Karpas-422 (cell line): ENCODE results near the gene ARMS2. TPM values are rescaled to one million over a fixed set of nuclear protein-coding genes. Genes with fewer than 3 reads are reported as not detected.

Source experiments
- DNase-seq: peaks from one replicate; pipeline ENCODE4 v3.0.0-alpha.2; 2015
- H2AFZ ChIP-seq: fragments of 200-600 bp; sonication (generic); 2 replicates; pipeline ENCODE4 v1.6.1; 2014; ENCODE audit warnings: antibody characterized with exemption, low read length, mixed read lengths
- H3K27ac ChIP-seq: fragments of 200-600 bp; sonication (generic); 2 replicates; pipeline ENCODE4 v1.5.1; 2014; ENCODE audit warnings: mild to moderate bottlenecking, low read length, moderate library complexity
- H3K27me3 ChIP-seq: fragments of 200-600 bp; sonication (generic); 2 replicates; pipeline ENCODE4 v1.6.1; 2014; ENCODE audit warnings: low read length, mixed read lengths
- H3K36me3 ChIP-seq: fragments of 200-600 bp; sonication (generic); 2 replicates; pipeline ENCODE4 v1.6.1; 2014; ENCODE audit warnings: low read length, mixed read lengths; ENCODE audit not compliant: insufficient read depth
- H3K4me1 ChIP-seq: fragments of 200-600 bp; sonication (generic); 2 replicates; pipeline ENCODE4 v1.6.1; 2014; ENCODE audit warnings: mild to moderate bottlenecking, low read length, mixed read lengths
- H3K4me2 ChIP-seq: fragments of 200-600 bp; sonication (generic); 2 replicates; pipeline ENCODE4 v1.6.1; 2014; ENCODE audit warnings: low read length, low read depth, mild to moderate bottlenecking; ENCODE audit not compliant: poor library complexity, severe bottlenecking
- H3K4me3 ChIP-seq: fragments of 200-600 bp; sonication (generic); 2 replicates; pipeline ENCODE4 v1.5.1; 2014; ENCODE audit warnings: mild to moderate bottlenecking, antibody characterized with exemption, low read length, mixed read lengths
- H3K79me2 ChIP-seq: fragments of 200-600 bp; sonication (generic); 2 replicates; pipeline ENCODE4 v1.6.1; 2014; ENCODE audit warnings: mild to moderate bottlenecking, low read length, mixed read lengths
- H3K9ac ChIP-seq: fragments of 200-600 bp; sonication (generic); 2 replicates; pipeline ENCODE4 v1.6.0; 2014; ENCODE audit warnings: low read length
- H3K9me2 ChIP-seq: fragments of 200-600 bp; sonication (generic), shearing (Covaris generic); replicated peaks from 2 replicates; pipeline ENCODE4 v1.6.0; 2014; ENCODE audit warnings: mild to moderate bottlenecking, low read length, moderate library complexity; ENCODE audit not compliant: insufficient read depth
- H3K9me3 ChIP-seq: fragments of 300-700, 200-600 bp; sonication (generic); 2 replicates; pipeline ENCODE4 v1.6.1; 2014; ENCODE audit warnings: low read length, mixed read lengths
- H4K20me1 ChIP-seq: fragments of 200-600 bp; sonication (generic); 2 replicates; pipeline ENCODE4 v1.6.1; 2014; ENCODE audit warnings: mild to moderate bottlenecking, antibody characterized with exemption, low read length, low read depth; ENCODE audit not compliant: insufficient read depth
- small RNA-seq: library from RNA; depleted of rRNA; stranded (forward); fragments of <200 nt; gene quantifications from one replicate; pipeline ENCODE3, GENCODE V24; 2014
- total RNA-seq: library from RNA; depleted of rRNA; stranded (reverse); fragments of >200 nt; shearing (Covaris generic); gene quantifications from 2 replicates; pipeline ENCODE4 v1.2.3, GENCODE V29; 2014; ENCODE audit warnings: low replicate concordance; rRNA removed

Gene ARMS2
- total RNA-seq, 1 experiment from 2014 or later, result not detected

- Histone ChIP-seq H2AFZ (no peak overlapping the region), H4K20me1 (no peaks in the 10 kb centered on the region), H3K79me2 (no peaks in the 10 kb centered on the region), H3K9me3 (no peaks in the 10 kb centered on the region), H3K9me2 (no peaks in the 10 kb centered on the region), H3K27ac (no peak overlapping the region), H3K4me1 (no peaks in the 10 kb centered on the region), H3K4me3 (no peak overlapping the region), H3K4me2 (no peak overlapping the region), H3K27me3 (no peaks in the 10 kb centered on the region), H3K9ac (no peak overlapping the region), H3K36me3 (no peaks in the 10 kb centered on the region)
- no peak for DNase-seq
Measured at GRCh38 chr10:122504610-122504950, 50.1 kb downstream of the ARMS2 start.

GRCh38 chr10:122505011-122505410 is 50.6 kb downstream of the ARMS2 start:
- no peak overlapping the region for H3K4me3 ChIP-seq
- no peak overlapping the region for H2AFZ ChIP-seq
- H3K4me2 ChIP-seq, result no peak overlapping the region
- no peaks in the 10 kb centered on the region for H3K4me1 ChIP-seq
- no peaks in the 10 kb centered on the region for H3K27me3 ChIP-seq
- H3K9me2 ChIP-seq, result no peaks in the 10 kb centered on the region
- no peaks in the 10 kb centered on the region for H3K9me3 ChIP-seq
- no peak overlapping the region for H3K27ac ChIP-seq
- no peaks in the 10 kb centered on the region for H3K36me3 ChIP-seq
- no peaks in the 10 kb centered on the region for H3K79me2 ChIP-seq
- no peak for DNase-seq
- H3K9ac ChIP-seq, result no peak overlapping the region
- H4K20me1 ChIP-seq, result no peaks in the 10 kb centered on the region

DNA sequence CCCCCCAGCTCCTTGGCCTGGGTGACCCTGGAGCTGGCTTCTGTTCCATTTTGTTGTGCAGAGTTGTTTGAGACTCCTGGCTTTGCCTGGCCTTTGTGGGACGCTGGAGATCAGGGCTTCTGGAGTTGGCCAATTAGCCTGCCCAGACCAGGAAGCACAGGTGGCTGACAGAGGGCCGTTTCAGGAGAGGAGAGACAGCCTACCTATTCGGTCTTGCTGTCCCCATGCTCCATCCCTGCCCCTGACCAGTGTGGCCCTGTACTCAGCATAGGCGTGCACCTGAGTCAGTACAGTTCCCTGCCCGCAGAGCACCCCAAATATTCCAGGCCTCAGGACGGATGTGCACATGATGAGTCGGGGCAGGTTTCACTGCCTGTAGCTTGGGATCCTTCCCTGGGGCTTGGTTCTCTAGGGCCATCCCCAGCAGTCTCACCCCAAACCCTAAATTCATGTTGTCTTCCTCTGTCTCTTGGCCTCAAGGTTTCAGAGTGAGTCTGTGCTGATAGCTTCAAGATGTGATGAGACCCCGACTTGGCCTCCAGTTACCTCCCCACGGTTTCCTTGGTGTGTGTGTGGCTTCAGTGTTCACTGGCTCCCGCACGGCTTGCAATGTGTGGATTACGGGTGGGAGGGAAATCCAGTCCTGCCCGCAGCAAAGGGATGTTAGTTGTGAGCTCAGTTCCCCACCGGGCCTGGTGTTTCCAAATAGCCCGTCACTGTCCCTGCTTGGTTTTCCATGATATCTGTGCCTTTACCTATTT is 51.6 kb downstream of the ARMS2 start:
- DNase-seq, result no peak
- no peaks in the 10 kb centered on the region for H3K79me2 ChIP-seq
- H3K4me1 ChIP-seq, result no peaks in the 10 kb centered on the region
- no peak overlapping the region for H3K4me3 ChIP-seq
- no peak overlapping the region for H3K4me2 ChIP-seq
- H3K9me2 ChIP-seq, result no peaks in the 10 kb centered on the region
- H3K9me3 ChIP-seq, result no peaks in the 10 kb centered on the region
- no peaks in the 10 kb centered on the region for H3K27me3 ChIP-seq
- H4K20me1 ChIP-seq, result no peaks in the 10 kb centered on the region
- no peaks in the 10 kb centered on the region for H3K36me3 ChIP-seq
- H3K9ac ChIP-seq, result no peak overlapping the region
- no peak overlapping the region for H3K27ac ChIP-seq
- no peak overlapping the region for H2AFZ ChIP-seq

Small RNA genes lying within 50 kb of the gene (small RNA-seq; reads per million reads assigned to genes)
- gene MIR3941, result not detected

Other genes with a start within 250 kb of the ARMS2 start
- not detected in 2 replicates for gene BTBD16, start 183.4 kb upstream of the ARMS2 start, total RNA-seq
- gene PLEKHA1, start 79.9 kb upstream of the ARMS2 start, total RNA-seq, result 1.0 and 7.3 TPM in 2 replicates
- gene HTRA1, start 6.9 kb downstream of the ARMS2 start, total RNA-seq, result not detected in 2 replicates
- gene DMBT1, start 106.1 kb downstream of the ARMS2 start, total RNA-seq, result not detected in 2 replicates
- gene C10orf120, start 245.2 kb downstream of the ARMS2 start, total RNA-seq, result not detected in 2 replicates